Astrocyte (in vitro differentiated cells and primary cell): ENCODE measurements around the gene DCUN1D2. TPM values are rescaled to one million over a fixed set of nuclear protein-coding genes. Genes with fewer than 3 reads are reported as not detected.

Experiments used
- DNase-seq: peaks from one replicate; pipeline ENCODE4 v3.0.0-alpha.2; 2010; ENCODE audit warnings: low read depth
- FAIRE-seq: peaks from 2 replicates; lab custom pipeline; 2011; peaks lifted over from hg19 to GRCh38; lab: Jason Lieb, UNC
- H2AFZ ChIP-seq: 2 replicates; pipeline ENCODE4 v1.6.0; 2012; ENCODE audit warnings: low read depth, low read length, inconsistent platforms
- H3K27ac ChIP-seq: 2 replicates; pipeline ENCODE4 v1.5.1; 2011; ENCODE audit warnings: low read depth, low read length, inconsistent platforms
- H3K27me3 ChIP-seq: 2 replicates; pipeline ENCODE4 v1.6.0; 2011; ENCODE audit warnings: low read length, inconsistent platforms; ENCODE audit not compliant: insufficient read depth
- H3K36me3 ChIP-seq: 2 replicates; pipeline ENCODE4 v1.5.1; 2011; ENCODE audit warnings: low read length, inconsistent platforms; ENCODE audit not compliant: insufficient read depth
- H3K4me1 ChIP-seq: 2 replicates; pipeline ENCODE4 v1.5.1; 2011; ENCODE audit warnings: low read length, inconsistent platforms; ENCODE audit not compliant: insufficient read depth
- H3K4me2 ChIP-seq: 2 replicates; pipeline ENCODE4 v1.6.0; 2012; ENCODE audit warnings: low read length, inconsistent platforms
- H3K4me3 ChIP-seq: 2 replicates; pipeline ENCODE4 v1.5.1; 2011; ENCODE audit warnings: low read depth, mild to moderate bottlenecking, low read length, inconsistent platforms; ENCODE audit not compliant: insufficient read depth
- H3K79me2 ChIP-seq: 2 replicates; pipeline ENCODE4 v1.6.0; 2012; ENCODE audit warnings: mild to moderate bottlenecking, low read length, inconsistent platforms; ENCODE audit not compliant: insufficient read depth
- H3K9ac ChIP-seq: 2 replicates; pipeline ENCODE4 v1.6.0; 2012; ENCODE audit warnings: mild to moderate bottlenecking, low read length, inconsistent platforms
- H3K9me3 ChIP-seq: 2 replicates; pipeline ENCODE4 v1.5.1; 2012; ENCODE audit warnings: low read depth, mild to moderate bottlenecking, low read length, inconsistent platforms; ENCODE audit not compliant: insufficient read depth
- H4K20me1 ChIP-seq: 2 replicates; pipeline ENCODE4 v1.6.0; 2012; ENCODE audit warnings: low read length, inconsistent platforms; ENCODE audit not compliant: insufficient read depth
- H3K27ac Mint-ChIP-seq: one replicate; pipeline ENCODE4 v1.8.0; 2021; ENCODE audit warnings: mild to moderate bottlenecking, mixed read lengths; ENCODE audit not compliant: unreplicated experiment
- H3K27me3 Mint-ChIP-seq: one replicate; pipeline ENCODE4 v1.8.0; 2021; ENCODE audit warnings: low read depth, mixed read lengths; ENCODE audit not compliant: unreplicated experiment
- H3K36me3 Mint-ChIP-seq: one replicate; pipeline ENCODE4 v1.8.0; 2021; ENCODE audit warnings: low read depth, mixed read lengths; ENCODE audit not compliant: unreplicated experiment
- H3K4me1 Mint-ChIP-seq: one replicate; pipeline ENCODE4 v1.8.0; 2021; ENCODE audit warnings: low read depth, mixed read lengths; ENCODE audit not compliant: unreplicated experiment
- H3K4me3 Mint-ChIP-seq: one replicate; pipeline ENCODE4 v1.8.0; 2021; ENCODE audit warnings: mild to moderate bottlenecking, moderate library complexity, mixed read lengths; ENCODE audit not compliant: unreplicated experiment
- H3K9me3 Mint-ChIP-seq: one replicate; pipeline ENCODE4 v1.8.0; 2021; ENCODE audit warnings: mild to moderate bottlenecking, mixed read lengths; ENCODE audit not compliant: unreplicated experiment
- EZH2 ChIP-seq: IDR thresholded peaks from 2 replicates; pipeline ENCODE4 v1.6.1; 2012; ENCODE audit warnings: mild to moderate bottlenecking, low read length, inconsistent platforms; ENCODE audit not compliant: insufficient read depth
- total RNA-seq: library from RNA; stranded (reverse); gene quantifications from 2 replicates; pipeline ENCODE4 v1.2.1, GENCODE V29; 2021
- TF ChIP-seq, protein P1 (sequence below): IDR thresholded peaks from 2 replicates; pipeline ENCODE4 v1.5.1; 2011; ENCODE audit warnings: low read depth, mild to moderate bottlenecking, inconsistent platforms, low read length, moderate library complexity; ENCODE audit not compliant: insufficient read depth

Gene DCUN1D2
- total RNA-seq, 1 donor from 2014 or later: 16.3 TPM

- H2AFZ ChIP-seq: no peak overlapping the region
- DNase-seq: no peak
- no peak overlapping the region for H3K9ac ChIP-seq
- FAIRE-seq: no peak
- H3K4me3 Mint-ChIP-seq: no peak overlapping the region
- no peaks in the 10 kb centered on the region for H3K27me3 Mint-ChIP-seq
- H3K79me2 ChIP-seq: peaks cover 3% of the 10 kb centered on the region
- H3K36me3 Mint-ChIP-seq: peaks cover 13% of the 10 kb centered on the region
- no peak overlapping the region for H3K4me3 ChIP-seq
- H3K9me3 ChIP-seq: no peaks in the 10 kb centered on the region
- H3K36me3 ChIP-seq: peaks cover 25% of the 10 kb centered on the region
- no peaks in the 10 kb centered on the region for H3K9me3 Mint-ChIP-seq
- H3K4me1 Mint-ChIP-seq: peaks cover 4% of the 10 kb centered on the region
- H4K20me1 ChIP-seq: peaks cover 25% of the 10 kb centered on the region
- no peaks in the 10 kb centered on the region for H3K4me1 ChIP-seq
- no peak overlapping the region for H3K27ac Mint-ChIP-seq
- H3K27me3 ChIP-seq: no peaks in the 10 kb centered on the region
- no peak for TF ChIP-seq EZH2
- TF ChIP-seq, protein P1, sequence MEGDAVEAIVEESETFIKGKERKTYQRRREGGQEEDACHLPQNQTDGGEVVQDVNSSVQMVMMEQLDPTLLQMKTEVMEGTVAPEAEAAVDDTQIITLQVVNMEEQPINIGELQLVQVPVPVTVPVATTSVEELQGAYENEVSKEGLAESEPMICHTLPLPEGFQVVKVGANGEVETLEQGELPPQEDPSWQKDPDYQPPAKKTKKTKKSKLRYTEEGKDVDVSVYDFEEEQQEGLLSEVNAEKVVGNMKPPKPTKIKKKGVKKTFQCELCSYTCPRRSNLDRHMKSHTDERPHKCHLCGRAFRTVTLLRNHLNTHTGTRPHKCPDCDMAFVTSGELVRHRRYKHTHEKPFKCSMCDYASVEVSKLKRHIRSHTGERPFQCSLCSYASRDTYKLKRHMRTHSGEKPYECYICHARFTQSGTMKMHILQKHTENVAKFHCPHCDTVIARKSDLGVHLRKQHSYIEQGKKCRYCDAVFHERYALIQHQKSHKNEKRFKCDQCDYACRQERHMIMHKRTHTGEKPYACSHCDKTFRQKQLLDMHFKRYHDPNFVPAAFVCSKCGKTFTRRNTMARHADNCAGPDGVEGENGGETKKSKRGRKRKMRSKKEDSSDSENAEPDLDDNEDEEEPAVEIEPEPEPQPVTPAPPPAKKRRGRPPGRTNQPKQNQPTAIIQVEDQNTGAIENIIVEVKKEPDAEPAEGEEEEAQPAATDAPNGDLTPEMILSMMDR: no peak
- no peak overlapping the region for H3K4me2 ChIP-seq
- H3K27ac ChIP-seq: no peak overlapping the region
These were observed 24.3 kb upstream of the DCUN1D2 start for GRCh38 chr13:113514847-113515246.

GRCh38 chr13:113513761-113514160 lies 23.2 kb upstream of the DCUN1D2 start:
- Histone ChIP-seq H2AFZ (no peak overlapping the region), H3K9ac (no peak overlapping the region), H3K27me3 (no peaks in the 10 kb centered on the region), H4K20me1 (peaks cover 33% of the 10 kb centered on the region), H3K27ac (no peak overlapping the region), H3K9me3 (no peaks in the 10 kb centered on the region), H3K79me2 (peaks cover under 1% of the 10 kb centered on the region), H3K4me2 (no peak overlapping the region), H3K4me3 (no peak overlapping the region), H3K36me3 (peaks cover 24% of the 10 kb centered on the region), H3K4me1 (no peaks in the 10 kb centered on the region)
- TF ChIP-seq EZH2: no peak
- TF ChIP-seq, protein P1: no peak
- FAIRE-seq (no peak), DNase-seq (no peak)
- Mint-ChIP-seq H3K4me3 (no peak overlapping the region), H3K4me1 (peaks cover 8% of the 10 kb centered on the region), H3K36me3 (peaks cover 15% of the 10 kb centered on the region), H3K27me3 (no peaks in the 10 kb centered on the region), H3K9me3 (no peaks in the 10 kb centered on the region), H3K27ac (no peak overlapping the region)

GRCh38 chr13:113511361-113511760 lies 20.9 kb upstream of the DCUN1D2 start:
- no peaks in the 10 kb centered on the region for H3K9me3 Mint-ChIP-seq
- H3K4me3 ChIP-seq: no peak overlapping the region
- TF ChIP-seq EZH2: no peak
- TF ChIP-seq, protein P1: no peak
- no peak for FAIRE-seq
- H3K4me1 Mint-ChIP-seq: peaks cover 5% of the 10 kb centered on the region
- H3K9me3 ChIP-seq: no peaks in the 10 kb centered on the region
- H3K4me3 Mint-ChIP-seq: no peak overlapping the region
- H3K9ac ChIP-seq: no peak overlapping the region
- H3K27me3 ChIP-seq: no peaks in the 10 kb centered on the region
- no peaks in the 10 kb centered on the region for H3K4me1 ChIP-seq
- H3K27ac ChIP-seq: no peak overlapping the region
- DNase-seq: no peak
- H3K27me3 Mint-ChIP-seq: no peaks in the 10 kb centered on the region
- H3K79me2 ChIP-seq: peaks cover 24% of the 10 kb centered on the region
- no peak overlapping the region for H2AFZ ChIP-seq
- peaks cover 54% of the 10 kb centered on the region for H4K20me1 ChIP-seq
- peaks cover 24% of the 10 kb centered on the region for H3K36me3 ChIP-seq
- H3K27ac Mint-ChIP-seq: no peak overlapping the region
- peaks cover 15% of the 10 kb centered on the region for H3K36me3 Mint-ChIP-seq
- H3K4me2 ChIP-seq: no peak overlapping the region
